Esophagus mucosa (tissue), 1 donor: ENCODE data around the gene OR4B1. TPM values are rescaled to one million over a fixed set of nuclear protein-coding genes. Genes with fewer than 3 reads are reported as not detected.
"Not testable (repeated sequence)": the region's sequence is repeated elsewhere in the genome, so short reads cannot be mapped to it uniquely, and the experiment has no call there.

ENCODE experiments used
- ATAC-seq: fragments of 200-7000 bp; cut with Tn5 transposase; one replicate; pipeline ENCODE4 v1.9.1; 2020
- total RNA-seq: library from RNA; stranded (reverse); gene quantifications from one replicate; pipeline ENCODE4 v1.2.4, GENCODE V29; 2023
- donor health status: DM: yes; HTN: yes; CAD: no.

Gene OR4B1
- not detected for total RNA-seq

GRCh38 chr11:48216510-48216909 is at the start of gene OR4B1:
TSS of gene OR4B1 (plus strand) at chr11:48216810. CDS start at chr11:48216810, 0 bp downstream.
- ATAC-seq: no peak

DNA sequence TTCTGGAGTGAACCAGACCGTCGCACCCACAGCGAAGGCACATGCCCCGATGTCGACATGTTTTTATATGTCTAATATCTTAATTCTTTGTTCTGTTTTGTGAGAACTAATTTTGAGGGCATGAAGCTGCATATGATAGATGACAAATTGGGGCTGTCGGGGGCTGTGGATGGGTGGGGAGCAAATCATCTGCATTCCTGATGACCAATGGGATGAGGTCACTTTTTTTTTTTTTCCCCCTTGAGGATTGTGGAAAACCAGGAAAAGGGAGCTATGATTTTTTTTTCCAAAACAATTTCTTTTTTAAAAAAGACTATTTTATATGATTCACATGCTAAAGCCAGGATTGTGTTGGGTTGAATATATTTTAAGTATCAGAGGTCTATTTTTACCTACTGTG is 49.2 kb upstream of the OR4B1 start:
- ATAC-seq: no peak

DNA sequence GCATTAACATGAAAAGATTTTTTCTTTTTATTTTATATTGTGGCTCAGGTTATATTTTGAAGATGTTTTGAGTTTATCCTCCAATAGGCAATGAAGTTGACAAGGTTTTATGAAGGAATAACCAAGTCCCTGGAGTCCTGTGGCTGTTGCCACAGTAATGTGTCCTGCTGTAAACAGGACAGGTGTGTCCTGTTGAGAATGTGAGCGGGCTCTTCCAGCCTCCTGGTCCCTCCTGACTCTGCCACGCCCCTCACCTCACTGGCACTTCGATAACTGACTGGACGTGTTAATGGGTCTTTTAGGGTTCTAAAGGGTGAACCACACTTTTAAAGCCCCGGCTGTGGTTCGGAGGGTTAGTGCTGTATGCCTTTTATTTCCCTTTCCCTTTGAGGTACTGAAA is 47.8 kb upstream of the OR4B1 start:
- no peak for ATAC-seq

DNA sequence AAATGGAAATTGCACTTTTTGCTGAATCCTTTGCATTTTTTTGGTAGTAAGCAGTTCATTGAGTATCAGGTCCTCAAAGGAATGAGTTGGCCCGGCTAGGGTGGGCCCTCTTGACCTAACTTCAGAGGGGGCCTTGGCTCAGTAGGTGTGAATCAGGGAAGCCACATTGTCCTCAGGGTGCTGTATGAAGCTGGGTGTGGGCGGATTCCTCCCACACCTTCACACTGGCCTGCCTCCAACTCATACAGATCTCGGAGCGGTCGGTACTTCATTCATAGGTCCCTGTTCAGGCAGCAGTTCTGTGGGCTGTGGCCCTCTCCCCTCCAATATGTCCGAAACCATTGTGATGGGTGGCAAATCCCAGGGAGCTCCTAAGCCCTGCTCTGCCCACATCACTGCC is 47.4 kb upstream of the OR4B1 start:
- ATAC-seq: no peak

DNA sequence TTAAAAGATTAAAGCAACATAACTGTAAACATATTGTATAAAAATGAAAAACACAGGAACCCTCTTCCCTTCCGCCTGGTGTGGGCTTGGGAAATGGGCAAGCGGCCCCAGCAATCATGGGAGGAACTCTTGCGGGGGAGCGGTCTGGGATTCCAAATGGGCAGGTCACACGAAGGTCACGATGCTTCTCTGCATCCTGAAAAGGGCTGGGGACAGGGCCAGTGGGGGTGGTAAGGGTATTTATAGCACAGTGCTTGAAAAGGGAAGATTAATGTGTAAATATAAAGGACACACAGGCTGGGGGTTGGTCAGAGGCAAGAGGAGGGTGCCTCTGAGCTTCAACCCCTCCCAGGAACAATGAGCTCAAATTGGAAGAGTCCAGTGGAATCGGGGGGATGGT is 46.9 kb upstream of the OR4B1 start:
- ATAC-seq: no peak

GRCh38 chr11:48170241-48171233 is 46.1 kb upstream of the OR4B1 start:
- ATAC-seq: no peak

DNA sequence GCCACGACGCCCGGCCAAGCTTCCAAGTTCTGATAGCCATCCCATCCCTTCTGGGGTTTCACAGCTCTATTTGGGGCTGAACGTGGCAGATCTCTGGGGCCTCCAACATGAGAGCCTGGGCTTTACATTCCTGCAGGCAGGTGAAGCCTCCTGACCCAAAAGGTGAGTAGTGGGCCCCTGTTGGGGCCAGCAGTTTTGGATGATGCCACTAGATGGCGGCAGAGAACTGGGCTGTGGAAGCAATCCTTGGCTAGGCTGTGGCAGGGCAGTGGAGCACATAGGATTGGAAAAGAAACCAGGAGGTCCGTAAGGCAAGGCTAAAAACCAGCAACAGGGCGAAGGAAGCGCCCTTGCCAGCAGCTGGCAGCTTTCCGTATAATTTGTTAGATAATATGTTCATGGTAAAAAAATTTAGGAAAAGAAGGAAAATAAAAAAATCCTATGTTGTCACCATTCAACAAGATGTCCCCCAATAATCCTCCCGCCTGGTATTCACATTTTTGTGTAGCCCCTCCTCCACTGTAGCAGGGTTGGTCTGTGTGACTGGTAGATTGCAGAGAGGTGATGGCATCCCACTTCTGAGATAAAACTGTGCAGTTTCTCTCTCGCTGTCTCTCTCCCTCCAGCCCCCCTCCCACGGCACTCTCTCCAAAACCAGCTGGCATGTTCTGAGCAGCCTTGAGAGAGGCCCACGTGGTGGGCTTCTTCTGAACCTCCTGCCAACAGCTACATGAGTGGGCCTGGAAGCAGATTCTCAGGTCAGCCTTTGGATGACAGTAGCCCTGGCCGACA is 43.6 kb upstream of the OR4B1 start:
- ATAC-seq: peak; percentile 83

GRCh38 chr11:48177661-48178060 is 38.9 kb upstream of the OR4B1 start:
- no peak for ATAC-seq

DNA sequence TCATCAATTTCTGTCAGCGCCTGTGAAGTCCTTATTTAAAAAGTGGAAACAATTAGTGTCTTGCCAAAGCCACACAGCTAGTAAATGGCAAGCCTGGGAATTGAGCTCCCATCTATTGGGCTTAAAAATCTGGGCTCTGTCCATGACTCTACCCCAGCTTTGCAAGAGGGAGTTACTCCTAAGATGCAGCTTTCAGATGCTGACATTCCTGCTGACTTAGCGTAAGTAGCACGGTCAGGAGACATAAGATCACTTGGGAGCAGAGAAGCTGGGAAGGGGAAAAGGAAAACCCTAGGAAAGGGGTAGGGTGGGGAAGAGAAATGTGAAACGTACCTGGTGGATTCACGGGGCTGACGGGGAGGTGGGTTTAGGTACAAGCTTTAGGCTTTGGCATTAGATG is 36.0 kb upstream of the OR4B1 start:
- no peak for ATAC-seq

DNA sequence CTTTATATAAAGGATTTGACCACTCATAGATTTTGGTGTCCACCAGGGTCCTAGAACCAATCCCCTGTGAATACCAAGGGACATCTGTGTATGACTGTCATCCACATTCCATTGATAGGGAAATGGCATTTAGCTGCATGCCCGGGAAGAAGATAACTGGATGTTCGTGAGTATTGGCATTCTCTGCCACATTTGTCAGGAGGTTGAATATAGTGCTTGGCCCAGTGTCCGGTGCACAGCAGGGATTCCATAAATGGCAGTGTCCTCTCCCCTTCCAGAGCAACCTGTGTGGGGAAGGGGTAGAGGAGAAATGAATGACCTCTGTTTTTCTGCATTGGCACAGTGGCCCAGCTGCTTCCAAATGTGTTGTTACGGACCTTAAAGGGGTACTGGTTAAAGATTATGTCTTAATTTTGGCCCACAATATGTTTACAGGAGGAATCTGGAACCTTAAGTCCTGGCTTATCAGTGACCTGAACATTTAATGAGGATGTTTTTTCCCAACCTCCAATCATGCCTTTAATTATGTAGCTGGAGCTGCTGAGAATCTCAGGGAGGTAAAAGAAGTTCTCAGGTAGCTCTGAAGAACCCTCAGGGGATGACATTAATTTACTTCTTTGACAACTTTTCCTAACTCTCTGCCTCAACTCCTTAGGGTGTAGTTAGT is 33.6 kb upstream of the OR4B1 start:
- ATAC-seq: no peak

DNA sequence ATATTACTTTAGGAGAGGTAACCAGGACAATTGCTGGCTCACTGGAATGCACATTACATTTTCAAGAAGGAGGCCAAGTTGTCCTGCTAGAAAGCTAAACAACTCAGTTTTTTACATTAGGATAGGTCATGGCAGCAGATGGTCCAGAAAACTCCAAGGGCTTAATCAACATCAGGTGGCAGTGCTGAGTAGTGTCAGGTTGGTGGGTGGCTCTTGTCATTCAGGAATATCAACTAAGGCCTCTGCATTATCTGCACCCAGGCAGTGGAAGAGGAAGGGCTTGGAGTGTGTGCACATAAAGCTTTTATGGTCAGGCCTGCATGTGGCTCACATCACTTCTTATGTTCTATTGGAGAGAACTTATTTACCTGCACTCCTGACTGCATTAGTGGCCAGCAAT is 32.2 kb upstream of the OR4B1 start:
- no peak for ATAC-seq

GRCh38 chr11:48190906-48191654 is 25.5 kb upstream of the OR4B1 start:
- not testable (repeated sequence) for ATAC-seq

DNA sequence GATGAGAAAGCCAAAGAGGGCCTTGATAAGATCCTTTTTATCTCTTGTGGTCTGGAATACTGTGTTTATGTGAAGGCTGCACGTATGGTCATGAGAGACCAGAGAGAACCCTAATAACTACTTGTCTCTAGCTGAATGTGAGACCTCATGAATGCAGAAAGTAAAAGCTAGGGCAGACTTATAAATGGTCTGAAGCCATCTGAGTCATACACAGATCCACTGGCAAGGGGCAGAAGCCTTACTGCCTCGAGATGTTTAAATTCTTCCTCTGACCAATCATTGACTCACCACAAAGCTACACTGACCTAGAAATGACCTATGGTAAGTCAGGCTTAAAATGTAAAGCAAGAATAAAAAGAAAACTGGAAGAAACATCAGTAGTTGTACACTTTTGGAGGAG is 22.7 kb upstream of the OR4B1 start:
- ATAC-seq: peak; percentile 80

- ATAC-seq: no peak
Measured at GRCh38 chr11:48207881-48208280, 8.7 kb upstream of the OR4B1 start.

- ATAC-seq: no peak
Measured at GRCh38 chr11:48210052-48210451, 6.6 kb upstream of the OR4B1 start.

DNA sequence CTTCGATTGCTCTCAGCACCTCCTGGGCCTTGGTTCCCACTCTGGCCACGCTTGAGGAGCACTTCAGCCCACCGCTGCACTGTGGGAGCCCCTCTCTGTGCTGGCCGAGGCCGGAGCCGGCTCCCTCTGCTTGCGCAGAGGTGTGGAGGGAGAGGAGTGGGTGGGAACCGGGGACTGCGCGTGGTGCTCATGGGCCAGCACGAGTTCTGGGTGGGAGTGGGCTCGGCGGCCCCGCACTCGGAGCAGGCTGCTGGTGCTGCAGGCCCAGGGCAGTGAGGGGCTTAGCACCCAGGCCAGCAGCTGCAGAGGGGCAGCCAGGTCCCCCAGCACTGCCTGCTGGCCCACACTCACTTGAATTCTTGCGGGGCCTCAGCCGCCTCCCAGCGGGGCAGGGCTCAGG is 12.2 kb downstream of the OR4B1 start:
- ATAC-seq: no peak

DNA sequence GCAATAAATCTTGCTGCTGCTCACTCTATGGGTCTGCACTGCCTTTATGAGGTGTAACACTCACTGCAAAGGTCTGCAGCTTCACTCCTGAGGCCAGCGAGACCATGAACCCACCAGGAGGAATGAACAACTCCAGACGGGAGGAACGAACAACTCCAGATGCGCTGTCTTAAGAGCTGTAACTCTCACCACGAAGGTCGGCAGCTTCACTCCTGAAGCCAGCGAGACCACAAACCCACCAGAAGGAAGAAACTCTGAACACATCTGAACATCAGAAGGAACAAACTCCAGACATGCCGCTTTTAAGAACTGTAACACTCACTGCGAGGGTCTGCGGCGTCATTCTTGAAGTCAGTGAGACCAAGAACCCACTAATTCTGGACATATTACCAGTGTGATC is 13.4 kb downstream of the OR4B1 start:
- ATAC-seq: not testable (repeated sequence)

DNA sequence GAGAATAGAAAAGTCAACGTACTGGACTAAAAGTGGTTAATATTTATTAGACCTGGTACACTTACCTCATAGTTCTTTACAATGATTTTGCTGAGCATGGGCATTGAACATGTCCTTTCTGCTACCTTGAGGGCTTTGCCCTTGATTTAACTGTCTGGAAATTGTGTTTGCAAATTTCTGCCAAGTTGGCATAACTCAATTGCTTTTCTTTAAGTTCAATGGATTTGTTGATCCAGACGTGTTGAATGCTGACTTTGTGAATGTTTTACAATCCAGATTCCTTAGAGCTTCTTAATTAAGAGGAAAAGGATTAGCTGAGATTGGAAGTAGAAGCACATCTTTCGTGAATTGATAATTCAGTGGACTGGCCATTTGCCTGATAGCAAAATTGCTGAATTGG is 21.1 kb downstream of the OR4B1 start:
- ATAC-seq: no peak

DNA sequence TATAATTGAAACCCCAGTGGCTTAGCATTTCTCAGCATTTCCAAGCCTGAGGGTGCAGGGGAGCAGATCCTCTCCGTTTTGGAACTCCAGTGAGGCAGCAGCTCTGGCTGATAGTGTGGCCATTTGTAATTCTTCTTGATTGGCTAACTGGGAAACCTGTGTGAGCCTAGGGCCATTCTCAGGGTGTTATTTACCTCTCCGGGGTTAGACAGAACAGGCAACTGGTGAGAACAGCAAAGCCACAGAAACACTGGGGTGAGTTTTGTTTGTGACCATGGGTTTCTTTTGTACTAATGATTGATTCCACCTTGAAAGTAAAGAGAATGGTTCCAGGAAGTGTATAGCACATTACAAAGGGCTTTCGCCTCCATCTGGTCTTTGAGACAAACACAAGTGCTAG is 25.9 kb downstream of the OR4B1 start:
- ATAC-seq: no peak

- no peak for ATAC-seq
Measured at GRCh38 chr11:48244804-48245203, 28.2 kb downstream of the OR4B1 start, which contains the start of gene OR4X2. TSS of gene OR4X2 (plus strand) at chr11:48245104. CDS start at chr11:48245104, 0 bp downstream.

- ATAC-seq: no peak
Measured at GRCh38 chr11:48248902-48249301, 32.3 kb downstream of the OR4B1 start.

DNA sequence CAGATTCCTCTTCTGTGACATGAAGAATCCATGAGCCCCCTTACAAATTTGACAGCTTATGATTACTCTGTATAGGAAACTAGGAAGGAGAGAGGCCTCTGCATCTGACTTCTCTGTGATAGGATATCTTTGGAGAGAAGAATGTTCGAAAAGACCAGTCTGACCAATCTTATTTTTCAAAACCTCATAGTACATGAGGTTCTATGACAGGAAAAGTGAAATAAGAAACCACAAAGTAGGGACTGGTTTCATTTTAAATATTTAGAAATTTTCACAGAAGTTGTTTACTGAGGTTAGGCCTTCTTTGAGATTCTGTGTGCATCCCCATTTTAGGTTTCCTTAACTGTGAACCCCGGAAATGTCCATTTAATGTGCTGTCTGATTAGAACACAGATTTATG is 45.0 kb downstream of the OR4B1 start:
- ATAC-seq: no peak
